ENCODE measurements around the gene CCDC40. TPM values are rescaled to one million over a fixed set of nuclear protein-coding genes. Genes with fewer than 3 reads are reported as not detected.

CCDC40 gene
- total and polyA plus RNA-seq, 10 of the 15 experiments (the other 5 are each of a cell fraction or from before 2014, with no cell fraction given): 0.06 to 0.10 TPM; not detected in 8

DNA sequence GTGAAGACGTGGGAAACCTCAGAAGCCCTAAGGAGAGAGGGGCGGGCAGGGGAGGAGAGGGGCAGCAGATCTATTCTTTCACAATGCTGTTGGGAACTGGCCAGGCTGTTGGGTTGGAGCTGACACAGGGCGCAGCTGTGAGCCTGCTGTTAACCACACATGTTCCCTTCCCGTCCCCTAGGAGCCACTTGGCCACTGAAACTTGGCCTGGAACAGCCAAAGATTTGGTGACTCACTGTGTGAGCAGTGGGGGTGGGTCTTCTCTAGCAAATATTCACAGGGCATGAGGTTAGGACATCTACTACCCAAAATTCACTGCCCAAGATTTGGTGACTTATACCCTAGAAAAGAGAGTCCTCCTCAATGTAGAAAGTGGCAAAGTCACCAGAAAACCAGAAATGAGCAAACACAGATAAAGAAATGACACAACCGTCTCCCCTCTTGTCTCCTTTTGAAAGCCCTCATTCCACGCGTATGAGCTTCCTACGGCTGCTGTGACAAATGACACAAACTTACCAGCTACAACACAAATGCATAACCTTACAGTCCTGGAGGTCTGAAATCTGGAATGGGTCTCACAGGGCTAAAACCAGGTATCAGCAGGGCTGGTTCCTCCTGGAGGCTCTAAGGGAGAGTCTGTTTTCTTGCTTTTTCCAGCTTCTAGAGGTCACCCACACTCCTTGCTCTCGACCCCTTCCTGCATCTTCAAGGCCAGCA, 7.0 kb upstream of the CCDC40 start (continued):
- TF ChIP-seq, protein P1, sequence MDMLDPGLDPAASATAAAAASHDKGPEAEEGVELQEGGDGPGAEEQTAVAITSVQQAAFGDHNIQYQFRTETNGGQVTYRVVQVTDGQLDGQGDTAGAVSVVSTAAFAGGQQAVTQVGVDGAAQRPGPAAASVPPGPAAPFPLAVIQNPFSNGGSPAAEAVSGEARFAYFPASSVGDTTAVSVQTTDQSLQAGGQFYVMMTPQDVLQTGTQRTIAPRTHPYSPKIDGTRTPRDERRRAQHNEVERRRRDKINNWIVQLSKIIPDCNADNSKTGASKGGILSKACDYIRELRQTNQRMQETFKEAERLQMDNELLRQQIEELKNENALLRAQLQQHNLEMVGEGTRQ (IDR thresholded peaks at IDR 0.05; ENCODE audit: borderline replicate concordance, low read depth, low read length): no peak
- TF ChIP-seq NBN (IDR thresholded peaks at IDR 0.05) (no peak), TARDBP (IDR thresholded peaks at IDR 0.05; ENCODE audit: borderline replicate concordance) (no peak), CREM (IDR thresholded peaks at IDR 0.05; ENCODE audit: low read depth) (no peak), STAT3 (IDR thresholded peaks at IDR 0.05; ENCODE audit: low read depth, low read length) (no peak), ZNF24 (IDR thresholded peaks at IDR 0.05) (no peak), RFX5 (IDR thresholded peaks at IDR 0.05; ENCODE audit: low read depth, low read length) (no peak)
- TF ChIP-seq, protein P2, sequence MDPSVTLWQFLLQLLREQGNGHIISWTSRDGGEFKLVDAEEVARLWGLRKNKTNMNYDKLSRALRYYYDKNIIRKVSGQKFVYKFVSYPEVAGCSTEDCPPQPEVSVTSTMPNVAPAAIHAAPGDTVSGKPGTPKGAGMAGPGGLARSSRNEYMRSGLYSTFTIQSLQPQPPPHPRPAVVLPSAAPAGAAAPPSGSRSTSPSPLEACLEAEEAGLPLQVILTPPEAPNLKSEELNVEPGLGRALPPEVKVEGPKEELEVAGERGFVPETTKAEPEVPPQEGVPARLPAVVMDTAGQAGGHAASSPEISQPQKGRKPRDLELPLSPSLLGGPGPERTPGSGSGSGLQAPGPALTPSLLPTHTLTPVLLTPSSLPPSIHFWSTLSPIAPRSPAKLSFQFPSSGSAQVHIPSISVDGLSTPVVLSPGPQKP (IDR thresholded peaks at IDR 0.05; ENCODE audit: low read depth, low read length): no peak

DNA sequence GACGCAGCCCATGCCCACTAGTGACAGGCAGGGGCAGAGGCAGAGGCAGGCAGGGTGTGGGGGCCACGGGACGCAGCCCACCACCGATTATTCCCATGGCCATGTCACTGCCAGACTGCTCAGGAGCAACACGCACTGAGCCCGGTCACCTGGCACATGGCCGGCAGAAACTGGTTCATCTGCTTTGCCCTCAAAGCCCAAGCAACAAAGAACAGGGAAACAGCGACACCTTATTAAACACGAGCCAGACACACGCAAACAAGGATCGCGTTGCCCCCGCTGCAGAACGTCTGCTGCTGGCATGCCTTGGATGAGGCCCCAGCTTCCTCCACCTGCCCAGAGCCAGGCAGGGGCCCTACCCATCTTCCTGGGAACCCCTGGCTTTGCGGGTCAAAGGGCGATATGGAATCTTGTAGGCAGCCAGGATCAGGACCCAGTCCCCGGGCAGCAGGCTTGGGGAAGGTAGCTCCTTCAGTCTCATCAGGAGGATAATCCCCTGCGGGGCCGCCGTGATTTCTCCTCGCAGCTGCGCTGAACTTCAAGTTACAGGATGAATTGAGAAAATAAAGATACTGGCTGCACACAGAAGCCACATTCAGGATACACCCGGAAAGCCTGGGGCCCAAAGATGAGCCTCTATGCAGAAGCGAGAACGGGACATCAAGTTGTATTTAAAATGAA, 5.6 kb upstream of the CCDC40 start:
- Histone ChIP-seq H2AFZ (ENCODE audit: control insufficient read depth, low read depth, low read length) (no peak overlapping the region), H3K79me2 (ENCODE audit: control insufficient read depth, insufficient read depth, low read length) (no peaks in the 10 kb centered on the region), H3K4me1 (ENCODE audit: control insufficient read depth, insufficient read depth, low read length) (no peaks in the 10 kb centered on the region), H3K4me2 (ENCODE audit: control insufficient read depth, insufficient read depth) (no peak overlapping the region), H3K9me3 (replicated peaks; ENCODE audit: control insufficient read depth, insufficient read depth, low read length) (no peaks in the 10 kb centered on the region), H3K36me3 (ENCODE audit: control insufficient read depth in 2 of 2, insufficient read depth in 2 of 2, low read length in 1 of 2) (no peaks in the 10 kb centered on the region), H4K20me1 (ENCODE audit: control insufficient read depth, insufficient read depth) (no peaks in the 10 kb centered on the region; the same call in 1 of the 2 replicates), H3K9ac (ENCODE audit: control insufficient read depth, insufficient read depth, low read length) (no peak overlapping the region), H3K27me3 (replicated peaks in 1 of 2; ENCODE audit: control insufficient read depth in 2 of 2, insufficient read depth in 2 of 2, low read length in 1 of 2) (peaks cover 0 to 4% of the 10 kb centered on the region in 2 experiments; a peak in 3 of 4 replicates), H3K27ac (ENCODE audit: control insufficient read depth, insufficient read depth) (no peak overlapping the region), H3K4me3 (no peak overlapping the region)
- in situ Hi-C loops (cut with MboI) (no loop called here), intact Hi-C loops (cut with micrococcal nuclease; ENCODE audit: unreplicated experiment) (no loop called here)
- ChIA-PET CTCF (no interaction called here), RAD21 (ENCODE audit: unreplicated experiment) (no interaction called here), SMC1A (ENCODE audit: uncharacterized antibody, unreplicated experiment) (no interaction called here), POLR2A (no interaction called here)
- DNase-seq (ENCODE audit: low read depth, low spot score) (no peak), FAIRE-seq (no peak), ATAC-seq (no peak)
- 62% methylated on average over 22 of the region's 25 CpGs for WGBS (ENCODE audit: insufficient coverage, insufficient replicate concordance, low lambda C conversion rate, missing lambda C conversion rate)
- BruUV-seq (replicated peaks): no TSS peak
- TF ChIP-seq, protein P3, sequence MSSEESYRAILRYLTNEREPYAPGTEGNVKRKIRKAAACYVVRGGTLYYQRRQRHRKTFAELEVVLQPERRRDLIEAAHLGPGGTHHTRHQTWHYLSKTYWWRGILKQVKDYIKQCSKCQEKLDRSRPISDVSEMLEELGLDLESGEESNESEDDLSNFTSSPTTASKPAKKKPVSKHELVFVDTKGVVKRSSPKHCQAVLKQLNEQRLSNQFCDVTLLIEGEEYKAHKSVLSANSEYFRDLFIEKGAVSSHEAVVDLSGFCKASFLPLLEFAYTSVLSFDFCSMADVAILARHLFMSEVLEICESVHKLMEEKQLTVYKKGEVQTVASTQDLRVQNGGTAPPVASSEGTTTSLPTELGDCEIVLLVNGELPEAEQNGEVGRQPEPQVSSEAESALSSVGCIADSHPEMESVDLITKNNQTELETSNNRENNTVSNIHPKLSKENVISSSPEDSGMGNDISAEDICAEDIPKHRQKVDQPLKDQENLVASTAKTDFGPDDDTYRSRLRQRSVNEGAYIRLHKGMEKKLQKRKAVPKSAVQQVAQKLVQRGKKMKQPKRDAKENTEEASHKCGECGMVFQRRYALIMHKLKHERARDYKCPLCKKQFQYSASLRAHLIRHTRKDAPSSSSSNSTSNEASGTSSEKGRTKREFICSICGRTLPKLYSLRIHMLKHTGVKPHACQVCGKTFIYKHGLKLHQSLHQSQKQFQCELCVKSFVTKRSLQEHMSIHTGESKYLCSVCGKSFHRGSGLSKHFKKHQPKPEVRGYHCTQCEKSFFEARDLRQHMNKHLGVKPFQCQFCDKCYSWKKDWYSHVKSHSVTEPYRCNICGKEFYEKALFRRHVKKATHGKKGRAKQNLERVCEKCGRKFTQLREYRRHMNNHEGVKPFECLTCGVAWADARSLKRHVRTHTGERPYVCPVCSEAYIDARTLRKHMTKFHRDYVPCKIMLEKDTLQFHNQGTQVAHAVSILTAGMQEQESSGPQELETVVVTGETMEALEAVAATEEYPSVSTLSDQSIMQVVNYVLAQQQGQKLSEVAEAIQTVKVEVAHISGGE (CRISPR knock-in tag; IDR thresholded peaks at IDR 0.05): no peak
- TF ChIP-seq RAD51 (IDR thresholded peaks at IDR 0.05) (no peak), TBL1XR1 (IDR thresholded peaks at IDR 0.05; ENCODE audit: low read depth, low read length) (no peak), MEF2B (IDR thresholded peaks at IDR 0.05; ENCODE audit: partially characterized antibody, poor library complexity, severe bottlenecking) (no peak), NFXL1 (IDR thresholded peaks at IDR 0.05; ENCODE audit: borderline replicate concordance) (no peak), SMAD5 (IDR thresholded peaks at IDR 0.05; ENCODE audit: low read depth) (no peak), ZSCAN29 (IDR thresholded peaks at IDR 0.05) (no peak), NFIC (IDR thresholded peaks at IDR 0.05; ENCODE audit: low read depth, low read length) (no peak)
- TF ChIP-seq, protein P4, sequence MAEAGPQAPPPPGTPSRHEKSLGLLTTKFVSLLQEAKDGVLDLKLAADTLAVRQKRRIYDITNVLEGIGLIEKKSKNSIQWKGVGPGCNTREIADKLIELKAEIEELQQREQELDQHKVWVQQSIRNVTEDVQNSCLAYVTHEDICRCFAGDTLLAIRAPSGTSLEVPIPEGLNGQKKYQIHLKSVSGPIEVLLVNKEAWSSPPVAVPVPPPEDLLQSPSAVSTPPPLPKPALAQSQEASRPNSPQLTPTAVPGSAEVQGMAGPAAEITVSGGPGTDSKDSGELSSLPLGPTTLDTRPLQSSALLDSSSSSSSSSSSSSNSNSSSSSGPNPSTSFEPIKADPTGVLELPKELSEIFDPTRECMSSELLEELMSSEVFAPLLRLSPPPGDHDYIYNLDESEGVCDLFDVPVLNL (IDR thresholded peaks at IDR 0.05; ENCODE audit: low read depth, low read length): no peak
